HG02981 (cell line): ENCODE results near the gene CHST10.
"Not testable (repeated sequence)": the region's sequence is repeated elsewhere in the genome, so short reads cannot be mapped to it uniquely, and the experiment has no call there.

ENCODE experiments used
- ATAC-seq: cut with Tn5 transposase; IDR thresholded peaks from one replicate; pipeline ENCODE4 v1.9.1; 2021; ENCODE audit warnings: mild to moderate bottlenecking, moderate library complexity; ENCODE audit not compliant: unreplicated experiment

Gene CHST10

DNA sequence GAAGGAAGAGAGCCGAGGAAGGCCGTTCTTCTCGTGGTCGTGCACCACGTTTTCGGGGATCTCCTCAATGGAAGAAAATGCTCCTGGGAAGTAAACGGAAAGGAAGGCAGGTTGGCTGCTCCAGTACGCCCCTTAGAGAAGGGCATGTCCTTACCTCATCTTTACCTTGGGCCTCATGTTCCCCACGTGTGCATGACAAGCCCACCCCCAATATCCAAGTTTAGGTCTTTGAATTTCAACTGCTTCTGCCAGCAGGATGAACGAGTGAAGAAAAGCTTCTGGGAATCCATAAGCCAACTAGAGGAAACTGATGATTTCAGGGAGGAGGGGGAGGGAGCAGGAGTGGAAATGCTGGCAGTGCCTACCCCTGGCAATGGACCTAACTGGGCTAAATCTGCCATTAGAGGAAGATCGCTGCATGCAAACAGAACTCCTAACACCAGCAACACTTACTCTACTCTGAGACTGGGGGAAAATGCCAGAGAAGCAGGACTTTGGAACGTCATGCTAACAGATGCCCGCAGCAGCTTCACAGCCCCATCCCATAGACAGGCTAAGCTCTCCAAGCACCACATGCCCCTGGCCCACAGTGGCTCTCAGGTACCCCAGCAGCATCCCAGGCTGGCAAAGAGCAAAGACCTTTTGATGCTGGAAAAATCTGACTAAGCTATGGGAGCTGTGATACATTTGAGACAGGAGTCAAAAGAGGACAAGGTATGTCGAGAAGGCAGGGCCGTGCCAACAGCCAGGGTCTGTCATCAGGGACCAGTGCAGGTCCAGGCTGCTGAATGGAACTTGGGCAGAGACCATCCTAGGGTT lies 21.7 kb downstream of the CHST10 start:
- ATAC-seq = no peak

DNA sequence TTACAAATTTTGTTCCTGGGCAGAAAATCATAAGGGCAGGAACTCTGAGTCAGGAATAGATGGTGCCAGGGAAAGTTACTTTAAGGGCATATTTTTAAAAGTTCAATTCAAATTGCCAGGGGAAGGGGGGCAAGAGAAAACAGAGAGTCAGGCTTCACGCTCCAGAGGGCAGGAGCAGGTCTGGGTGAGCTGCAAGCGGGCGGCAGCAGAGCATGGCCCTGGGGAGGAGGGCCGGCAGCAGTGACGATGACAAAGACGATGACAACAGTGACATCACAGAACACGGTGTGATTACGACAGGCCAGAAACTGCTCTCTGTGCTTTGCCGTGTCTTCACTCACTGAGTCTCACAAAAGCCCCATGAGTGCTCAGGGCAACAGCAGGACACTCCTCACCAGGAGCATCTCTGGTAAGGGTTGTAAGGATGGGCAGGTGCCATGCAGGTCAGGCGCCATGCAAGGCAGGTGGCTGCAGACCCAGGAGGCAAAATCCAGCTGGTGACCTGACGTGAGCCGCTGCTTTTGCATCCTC lies 23.3 kb downstream of the CHST10 start:
- ATAC-seq = no peak

DNA sequence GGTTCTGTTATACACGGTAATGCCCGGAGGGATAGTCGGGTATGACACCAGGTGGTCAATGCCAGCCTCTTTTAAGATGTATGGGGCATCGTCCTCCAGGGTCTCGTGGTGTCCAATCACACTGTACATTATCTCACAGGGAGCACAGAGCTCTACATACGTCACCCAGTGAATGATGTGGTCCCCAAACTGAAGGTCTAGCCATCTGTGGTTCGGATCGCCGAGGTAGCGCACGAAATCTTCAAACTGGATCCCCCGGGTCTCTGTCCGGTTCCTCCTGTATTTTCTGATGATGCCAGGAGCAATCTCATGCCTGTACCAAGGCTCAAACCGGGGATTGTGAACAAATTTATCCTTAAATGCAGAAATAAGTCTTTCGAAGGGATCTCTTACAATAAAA lies 24.1 kb downstream of the CHST10 start:
- ATAC-seq = no peak

DNA sequence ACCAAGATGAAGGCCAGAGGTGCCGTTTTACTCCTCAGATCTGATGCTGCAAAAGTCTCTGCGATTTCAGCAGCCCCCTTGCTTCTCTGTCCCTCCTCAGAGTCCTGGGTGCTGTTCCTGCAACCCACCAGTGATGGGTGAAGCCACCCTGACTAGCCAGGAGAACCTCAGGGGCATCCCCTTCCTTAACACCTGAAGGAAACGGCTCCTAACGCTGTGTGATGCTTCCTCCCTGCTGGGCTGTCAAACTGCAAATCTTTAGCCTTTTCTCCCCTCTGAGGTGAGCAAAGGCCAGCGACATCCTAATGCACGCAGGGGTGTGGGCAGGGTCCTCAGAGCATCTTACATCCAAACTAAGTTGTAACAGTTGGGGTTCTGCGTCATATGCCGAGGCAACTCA lies 24.8 kb downstream of the CHST10 start:
- ATAC-seq = no peak

DNA sequence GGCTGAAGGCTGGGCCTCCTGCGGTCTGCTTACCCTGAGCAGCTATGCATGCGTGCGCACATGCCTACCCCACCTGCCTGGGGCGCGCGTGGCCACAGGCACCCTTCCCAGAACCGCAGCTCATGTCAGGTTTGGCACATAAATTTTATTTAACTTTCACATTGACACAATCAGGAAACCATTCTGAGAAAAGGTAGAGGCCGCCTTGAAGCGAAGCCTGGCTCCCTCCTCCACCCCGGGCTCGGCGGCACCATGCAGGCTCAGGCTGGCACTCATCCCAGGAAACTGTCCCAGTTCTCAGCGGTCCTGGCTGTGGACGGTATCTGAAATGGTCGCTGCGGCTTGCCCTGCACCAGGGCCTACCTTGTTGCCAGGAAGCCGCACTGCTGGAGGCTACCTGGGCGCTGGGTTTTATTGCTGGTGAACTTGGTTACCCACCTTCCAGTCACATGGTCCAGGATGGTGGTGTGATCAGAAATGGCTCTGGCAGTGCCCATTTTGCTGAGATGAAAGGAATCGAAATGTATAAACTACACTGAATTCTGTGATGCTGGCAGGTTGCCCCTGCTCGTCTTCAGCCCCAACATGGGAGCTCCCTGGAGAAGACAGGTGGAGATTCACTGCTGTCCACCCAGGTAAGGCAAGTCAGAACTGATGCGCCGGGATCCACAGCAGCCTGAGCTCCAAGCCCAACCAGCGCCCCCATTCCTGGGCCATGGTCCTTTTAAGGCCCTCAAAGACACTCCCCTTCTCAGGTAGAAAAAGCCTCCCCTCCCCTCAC lies 25.5 kb downstream of the CHST10 start:
- ATAC-seq = no peak

DNA sequence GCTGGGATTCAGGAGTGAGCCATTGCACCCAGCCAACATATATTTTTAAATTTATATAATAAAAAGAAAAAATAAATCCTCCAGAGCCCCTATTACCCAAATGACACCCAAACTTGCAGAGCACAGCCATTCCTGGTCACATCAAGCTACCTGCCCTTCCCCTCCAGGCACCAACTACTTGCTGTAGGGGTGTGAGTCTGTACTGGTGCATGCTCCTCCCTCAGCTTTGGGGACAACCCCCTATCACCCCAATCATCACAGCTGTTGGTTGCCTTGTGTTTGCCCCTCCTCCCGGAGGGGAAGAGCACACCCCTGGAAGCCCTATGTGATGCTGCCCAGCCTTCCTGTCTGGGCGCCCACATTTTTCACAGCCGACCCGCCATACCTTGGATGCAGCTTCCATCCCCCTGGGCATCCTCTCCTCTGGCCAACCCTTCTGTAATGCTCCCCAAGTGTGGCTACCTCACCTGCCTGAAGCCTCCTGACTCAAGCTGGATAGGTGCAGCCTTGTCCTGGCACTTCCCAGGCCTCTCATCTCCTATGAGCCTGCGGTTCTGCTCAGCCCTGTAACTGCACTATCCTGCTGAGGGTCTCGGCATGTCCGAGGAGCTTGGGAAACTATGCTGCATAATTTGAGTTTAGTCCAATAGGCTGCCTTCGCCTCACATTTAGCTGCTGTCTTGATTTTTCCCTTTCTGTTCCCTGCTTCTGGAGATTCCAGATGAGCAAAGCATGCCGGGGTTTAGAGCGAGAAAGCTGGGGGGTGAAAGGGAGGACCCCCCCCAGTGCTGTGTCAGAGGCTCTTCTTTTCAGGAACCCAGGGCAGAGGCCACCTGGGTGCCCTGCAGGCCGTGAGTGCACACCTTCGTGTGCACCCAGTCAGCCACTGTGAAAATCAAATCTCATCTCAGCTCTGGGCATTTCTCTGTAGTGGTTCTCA lies 27.2 kb downstream of the CHST10 start:
- no peak for ATAC-seq

DNA sequence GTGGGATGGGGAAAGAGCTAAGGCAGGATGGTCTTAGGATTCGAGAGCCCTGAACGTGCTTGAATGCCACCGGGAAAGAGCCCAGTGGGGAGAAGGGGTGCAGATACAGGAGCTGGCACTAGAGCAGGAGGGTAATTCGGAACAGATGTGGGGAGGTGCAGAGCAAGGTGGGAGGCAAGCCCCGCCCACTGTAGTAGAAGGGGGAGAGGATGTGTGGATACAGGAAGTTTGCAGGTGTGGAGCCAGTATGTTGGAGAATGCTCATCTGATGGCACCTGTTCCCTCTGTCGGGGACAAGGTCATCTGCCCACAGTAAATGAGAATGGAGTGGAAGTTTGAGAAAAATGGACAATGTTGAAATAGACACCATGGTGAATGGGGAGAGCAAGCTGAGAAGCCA lies 28.8 kb downstream of the CHST10 start:
- ATAC-seq = no peak

DNA sequence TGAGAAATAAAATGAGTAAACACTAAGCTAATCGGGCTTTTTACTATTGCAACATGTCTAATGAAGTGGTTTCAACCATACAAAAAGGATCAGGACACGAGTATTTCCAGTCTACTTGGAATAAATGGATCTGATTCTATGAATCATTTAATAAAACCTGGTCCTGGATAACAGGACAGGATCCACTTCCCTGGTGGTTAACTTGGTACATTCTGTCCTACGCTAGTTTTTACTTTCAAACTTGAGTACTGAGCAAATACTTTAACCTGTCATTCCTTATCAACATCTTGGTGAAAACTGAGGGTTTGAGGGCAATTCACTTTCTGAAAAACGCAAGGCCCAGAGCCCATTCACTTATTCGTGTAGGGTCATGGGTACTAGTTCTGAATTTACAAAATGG lies 33.5 kb downstream of the CHST10 start:
- ATAC-seq = no peak

DNA sequence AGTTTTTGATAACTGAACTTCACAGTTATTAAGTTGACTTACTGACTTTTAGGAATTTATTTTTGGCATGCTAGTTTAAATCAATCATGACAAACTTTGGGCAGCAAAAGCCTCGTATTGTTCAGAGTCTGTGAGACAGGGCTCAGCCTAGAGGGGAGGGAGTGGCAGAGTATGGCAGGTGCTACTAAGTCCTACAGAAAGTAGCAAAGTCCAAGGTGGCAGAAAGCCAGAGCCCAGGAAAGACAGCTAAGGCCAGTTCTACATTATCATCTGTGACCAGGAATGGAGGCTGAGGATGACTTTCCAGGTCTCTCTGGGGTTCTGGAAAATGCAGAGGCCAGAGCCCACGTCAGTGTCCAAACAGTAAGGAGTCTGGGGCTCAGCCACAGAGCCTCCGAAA lies 34.2 kb downstream of the CHST10 start:
- ATAC-seq = no peak

DNA sequence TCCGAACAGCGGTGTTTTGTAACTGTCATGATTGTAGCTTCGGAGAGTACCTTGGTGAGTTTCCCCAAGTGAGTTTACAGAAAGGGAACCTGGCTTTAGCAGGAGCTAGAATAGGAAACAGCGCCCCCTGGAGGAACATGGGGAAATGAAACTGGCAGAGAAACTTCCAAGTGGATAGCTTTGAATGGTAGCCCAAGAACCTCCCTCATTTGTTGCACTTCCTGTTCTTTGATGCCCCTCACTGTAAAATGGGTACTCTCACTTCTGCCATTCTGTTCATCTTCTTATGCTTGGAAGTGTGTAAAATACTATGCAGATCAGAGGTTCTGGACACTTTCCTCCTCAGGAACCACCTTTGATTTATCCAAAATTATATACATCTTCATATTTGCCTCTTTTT lies 36.2 kb downstream of the CHST10 start:
- no peak for ATAC-seq

DNA sequence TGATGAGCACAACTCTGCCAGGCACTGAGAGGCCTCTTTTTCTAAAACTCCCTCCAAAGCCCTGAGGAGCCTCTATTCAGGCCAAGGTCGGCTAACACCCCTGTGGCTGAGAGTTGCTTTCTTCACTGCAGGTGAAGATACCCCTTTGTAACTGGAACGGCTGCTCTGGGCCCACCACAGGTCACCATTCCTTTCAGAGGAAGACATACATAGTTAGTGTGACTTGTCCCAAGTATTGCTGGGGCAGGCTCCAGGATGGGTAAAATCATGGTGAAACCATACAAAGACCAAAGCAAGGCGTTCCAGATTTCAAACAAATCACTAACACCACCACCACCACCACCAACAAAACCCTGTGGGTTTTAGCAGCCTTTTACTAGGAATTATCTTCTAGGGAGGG lies 36.8 kb downstream of the CHST10 start:
- no peak for ATAC-seq

DNA sequence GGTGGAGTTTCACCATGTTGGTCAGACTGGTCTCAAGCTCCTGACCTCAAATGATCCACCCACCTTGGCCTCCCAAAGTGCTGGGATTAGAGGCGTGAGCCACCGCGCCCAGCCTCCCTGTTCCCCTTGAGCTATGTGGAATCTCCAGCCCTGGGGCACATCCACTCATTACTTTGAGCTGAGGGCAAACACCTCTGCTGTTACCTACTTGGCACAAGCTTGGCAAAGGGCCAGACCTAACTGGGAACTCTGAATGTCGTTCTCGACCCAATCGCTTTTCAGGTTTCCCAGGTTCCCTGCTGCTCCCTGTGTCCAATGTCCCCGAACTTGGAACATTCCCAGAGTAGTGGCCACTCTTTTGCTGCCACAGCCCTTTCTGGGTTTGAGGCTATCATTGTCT lies 40.6 kb downstream of the CHST10 start:
- no peak for ATAC-seq

DNA sequence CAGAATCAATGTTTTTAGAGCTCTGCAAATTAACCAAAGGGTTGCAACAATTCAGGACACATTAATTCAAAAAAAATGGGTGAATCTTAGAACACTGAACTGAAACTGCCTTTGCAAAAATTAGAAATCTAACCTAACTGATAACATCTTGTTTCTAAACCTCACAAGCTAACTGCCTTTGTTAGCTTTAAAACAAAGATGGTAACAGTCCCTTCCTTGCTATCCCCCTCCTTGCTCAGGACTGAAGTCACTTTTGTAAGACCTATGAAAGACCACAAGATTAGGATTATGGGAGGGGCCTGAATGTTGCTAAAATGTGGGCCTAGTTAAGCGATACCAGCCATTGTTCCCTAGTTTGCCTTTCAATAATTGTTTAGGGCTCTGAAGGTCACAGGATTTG lies 50.3 kb downstream of the CHST10 start:
- no peak for ATAC-seq

DNA sequence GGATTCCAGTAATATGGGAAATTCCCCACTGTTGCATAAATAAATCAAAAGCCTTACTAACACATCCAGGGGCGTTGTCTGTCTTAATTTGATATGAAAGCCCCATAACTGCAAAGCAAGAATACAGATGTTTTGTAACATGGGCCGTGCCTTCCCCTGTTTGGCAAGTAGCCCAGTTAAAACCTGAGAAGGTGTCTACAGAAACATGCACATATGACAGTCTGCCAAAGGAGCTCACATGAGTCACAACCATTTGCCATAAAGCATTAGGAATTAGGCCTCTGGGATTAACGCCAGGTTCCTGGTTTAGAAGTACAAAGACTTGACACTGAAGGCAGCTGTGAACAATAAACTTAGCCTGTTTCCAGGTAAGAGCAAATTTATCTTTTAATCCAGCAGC lies 52.0 kb downstream of the CHST10 start:
- no peak for ATAC-seq

DNA sequence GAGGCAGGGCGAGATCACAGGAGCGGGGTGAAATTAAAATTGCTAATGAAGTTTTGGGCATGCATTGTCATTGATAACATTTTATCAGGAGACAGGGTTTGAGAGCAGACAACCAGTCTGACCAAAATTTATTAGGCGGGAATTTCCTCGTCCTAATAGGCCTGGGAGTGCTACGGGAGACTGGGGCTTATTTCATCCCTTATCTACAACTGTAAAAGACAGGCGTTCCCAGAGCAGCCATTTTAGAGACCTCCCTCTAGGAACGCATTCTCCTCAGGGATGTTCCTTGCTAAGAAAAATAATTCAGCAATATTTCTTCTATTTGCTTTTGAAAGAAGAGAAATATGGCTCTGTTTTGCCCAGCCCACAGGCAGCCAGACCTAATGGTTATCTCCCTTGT lies 55.2 kb downstream of the CHST10 start:
- ATAC-seq = not testable (repeated sequence)

DNA sequence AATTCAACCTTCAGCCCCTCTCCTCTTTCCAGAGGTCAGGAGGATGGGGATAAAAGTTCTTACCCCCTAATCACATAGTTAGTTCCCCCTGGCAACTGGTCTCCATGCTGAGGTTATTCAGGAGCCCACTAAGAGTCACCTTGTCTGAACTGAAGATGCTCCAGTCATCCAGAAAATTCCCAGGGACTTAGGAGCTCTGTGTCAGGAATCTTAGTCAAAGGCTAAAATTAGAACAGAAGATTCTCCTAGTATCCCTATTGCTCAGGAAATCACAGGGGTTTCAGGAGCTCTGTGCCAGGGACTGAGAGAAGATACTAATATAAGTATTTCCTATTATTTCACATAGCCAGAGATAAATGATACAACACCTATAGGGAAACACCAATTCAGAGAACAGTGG lies 57.9 kb downstream of the CHST10 start:
- no peak for ATAC-seq

DNA sequence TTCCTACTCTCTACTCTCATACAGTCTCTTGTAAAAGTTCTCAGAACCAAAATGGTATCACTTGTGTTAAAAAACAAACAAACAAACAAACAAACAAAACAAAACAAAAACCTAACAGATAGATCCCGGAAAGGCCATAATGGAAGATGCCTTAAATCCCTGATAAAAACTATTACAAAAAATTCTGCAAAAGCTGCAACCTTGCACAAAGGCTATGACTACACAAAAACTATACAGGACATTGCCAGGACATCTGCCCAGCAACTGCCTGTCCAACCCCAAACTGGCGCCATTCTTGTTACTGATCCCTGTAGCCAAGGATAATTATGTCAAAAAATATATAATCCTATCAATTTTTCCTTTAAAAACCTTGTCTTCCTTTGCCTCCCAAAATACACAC lies 58.9 kb downstream of the CHST10 start:
- no peak for ATAC-seq

DNA sequence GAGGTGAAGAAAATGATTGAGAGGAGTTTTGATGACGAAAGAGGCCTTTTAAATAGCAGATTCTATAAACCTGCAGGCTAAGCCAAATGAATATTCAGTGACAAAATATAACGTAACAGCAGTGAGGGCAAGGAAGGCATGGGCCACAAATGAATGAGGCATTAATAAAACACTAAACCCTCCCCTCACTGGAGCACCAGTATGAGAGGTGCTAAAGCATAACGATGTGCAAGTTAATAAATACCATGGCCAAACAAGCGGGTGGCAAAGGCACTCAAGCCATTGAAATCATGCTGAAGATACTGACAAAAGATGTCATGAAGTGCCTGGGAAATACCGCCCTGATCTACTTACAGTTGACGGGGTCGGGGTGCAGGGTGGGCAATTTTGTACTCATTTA lies 64.9 kb downstream of the CHST10 start:
- no peak for ATAC-seq

DNA sequence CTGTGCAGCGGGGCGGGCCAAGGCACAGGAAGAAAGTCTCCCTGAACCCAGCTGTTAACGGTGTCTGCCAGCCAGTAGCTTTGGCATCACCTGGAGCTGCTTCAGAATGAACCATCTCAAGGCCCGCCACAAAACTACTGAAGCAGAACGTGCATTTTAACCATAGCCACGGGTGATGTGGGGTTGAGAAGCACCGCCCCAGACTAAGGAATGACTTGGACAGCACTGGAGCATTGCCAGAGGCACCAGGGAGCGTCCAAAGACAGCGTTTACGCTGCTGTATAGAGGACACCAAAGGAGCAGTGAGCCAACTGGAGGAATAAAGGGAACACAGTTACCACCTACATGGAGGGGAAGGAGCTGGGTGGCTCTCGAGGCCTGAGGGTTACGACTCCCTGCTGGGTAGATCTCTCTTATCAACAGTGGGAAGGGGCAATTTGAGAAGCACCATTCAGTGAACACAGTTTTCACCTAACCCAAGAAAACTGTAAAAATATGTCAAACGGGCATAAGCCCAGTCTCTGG lies 66.7 kb downstream of the CHST10 start:
- no peak for ATAC-seq

DNA sequence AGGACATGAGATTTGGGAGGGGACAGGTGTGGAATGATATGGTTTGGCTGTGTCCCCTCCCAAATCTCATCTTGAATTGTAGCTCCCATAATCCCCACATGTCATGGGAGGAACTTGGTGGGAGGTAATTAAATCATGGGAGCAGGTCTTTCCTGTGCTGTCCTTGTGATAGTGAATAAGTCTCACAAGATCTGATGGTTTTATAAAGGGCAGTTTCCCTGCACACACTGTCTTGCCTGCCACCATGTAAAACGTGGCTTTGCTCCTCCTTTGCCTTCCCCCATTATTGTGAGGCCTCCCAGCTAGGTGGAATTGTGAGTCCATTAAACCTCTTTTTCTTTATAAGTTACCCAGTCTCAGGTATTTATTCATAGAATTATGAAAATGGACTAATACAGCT lies 72.3 kb downstream of the CHST10 start:
- ATAC-seq = not testable (repeated sequence)

DNA sequence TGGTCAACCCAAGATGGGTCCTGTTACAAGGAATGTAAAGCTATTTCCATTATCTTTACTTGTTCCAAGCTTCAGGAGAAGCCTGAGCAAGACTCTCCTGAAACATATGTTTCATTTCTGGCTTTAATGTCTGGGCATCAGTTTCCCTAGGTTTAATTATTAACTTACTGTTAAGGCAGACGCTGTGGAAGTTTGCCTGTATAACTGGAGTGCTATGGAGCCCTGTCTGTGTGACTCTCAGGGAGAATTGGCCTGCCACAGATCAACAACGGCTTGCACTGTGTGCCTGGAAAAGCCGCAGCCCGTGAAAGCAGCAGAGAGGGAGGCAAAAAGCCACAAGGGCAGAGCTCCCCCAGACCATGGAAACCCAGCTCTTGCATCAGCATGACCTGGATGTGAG lies 73.0 kb downstream of the CHST10 start:
- no peak for ATAC-seq
